Activated CD4-positive, alpha-beta T cell treated with anti-CD3 and anti-CD28 coated beads for 4 hours (primary cell): ENCODE data around the gene DIP2C.

Experiments used
- DNase-seq, 2 donors: peaks; one replicate each; pipeline ENCODE4 v3.0.0-alpha.2; 2020

DIP2C gene

DNA sequence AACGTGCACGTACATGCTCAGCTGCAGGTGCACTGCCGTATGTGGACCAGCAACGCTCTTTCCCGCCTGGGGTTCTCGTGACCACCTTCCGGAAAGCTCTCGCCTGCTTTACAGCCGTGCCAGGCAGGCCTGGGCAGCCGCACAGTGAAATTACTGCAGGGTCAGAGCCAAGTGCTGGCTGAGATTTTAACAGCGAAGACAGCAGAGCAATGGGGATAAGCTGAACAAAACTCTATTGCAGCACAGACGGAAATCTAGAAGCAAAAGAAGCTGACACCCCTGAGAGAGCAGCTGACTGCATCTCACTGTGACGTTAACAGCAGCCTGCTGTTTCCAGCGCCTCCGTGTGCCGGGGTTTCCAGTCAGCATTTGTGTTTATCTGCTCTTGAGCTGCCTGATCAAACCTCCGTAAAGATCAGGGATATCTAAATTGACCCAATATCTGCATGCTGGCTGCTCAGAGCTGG is 179.0 kb downstream of the DIP2C start:
- no peak for DNase-seq

DNA sequence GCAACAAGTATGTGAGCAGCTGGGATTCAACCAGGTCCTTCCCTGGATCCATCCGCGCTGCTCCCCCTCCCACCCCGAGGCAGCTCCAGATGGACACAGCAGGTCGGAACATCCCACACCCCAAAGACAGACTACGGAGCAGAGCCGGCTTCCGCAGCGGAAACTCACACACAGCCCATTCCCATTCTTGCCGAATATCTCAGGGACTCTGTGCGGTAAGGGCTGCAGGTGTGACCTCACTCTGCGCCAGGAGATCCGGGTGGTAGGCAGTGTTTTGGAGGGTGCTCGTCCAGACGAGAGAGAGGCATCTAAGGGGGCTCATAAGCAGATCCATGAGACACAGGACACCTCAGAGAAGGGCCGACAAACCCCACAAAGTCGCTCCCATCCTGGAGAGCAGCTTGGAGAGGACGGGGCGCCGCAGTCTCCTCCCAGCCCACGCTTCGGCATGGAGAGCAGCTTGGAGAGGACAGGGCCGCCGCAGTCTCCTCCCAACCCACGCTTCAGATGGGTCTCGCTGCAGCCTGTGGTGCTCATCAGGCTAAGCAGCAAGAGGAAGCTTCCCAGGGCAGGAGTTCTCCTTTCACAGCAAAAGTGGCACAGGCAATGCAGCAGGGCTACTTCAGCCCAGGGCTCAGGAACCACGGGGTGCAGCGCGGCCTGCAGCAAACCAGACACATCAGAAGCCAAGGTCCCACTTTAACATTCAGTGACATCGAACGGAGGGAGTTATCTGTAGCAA is 179.9 kb downstream of the DIP2C start:
- DNase-seq, result no peak

DNA sequence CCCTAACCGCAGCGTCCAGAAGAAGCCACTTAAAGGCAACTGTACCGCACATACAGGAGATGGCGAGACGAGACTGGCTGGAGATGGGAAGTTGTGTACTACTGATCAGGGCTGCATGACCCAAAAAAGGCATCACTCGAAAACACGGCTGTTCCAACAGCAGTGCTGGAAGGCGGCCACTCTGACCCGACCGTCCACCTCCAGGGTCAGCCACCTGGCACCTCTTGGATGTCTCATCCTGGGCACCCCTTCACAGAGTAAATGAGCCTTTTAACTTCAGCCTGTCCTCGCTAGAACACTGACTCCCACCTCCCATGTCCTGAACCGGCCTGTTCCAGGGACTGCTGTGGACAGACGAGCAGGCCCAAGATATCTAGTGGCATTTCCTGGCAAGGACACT is 180.7 kb downstream of the DIP2C start:
- DNase-seq, result no peak

DNA sequence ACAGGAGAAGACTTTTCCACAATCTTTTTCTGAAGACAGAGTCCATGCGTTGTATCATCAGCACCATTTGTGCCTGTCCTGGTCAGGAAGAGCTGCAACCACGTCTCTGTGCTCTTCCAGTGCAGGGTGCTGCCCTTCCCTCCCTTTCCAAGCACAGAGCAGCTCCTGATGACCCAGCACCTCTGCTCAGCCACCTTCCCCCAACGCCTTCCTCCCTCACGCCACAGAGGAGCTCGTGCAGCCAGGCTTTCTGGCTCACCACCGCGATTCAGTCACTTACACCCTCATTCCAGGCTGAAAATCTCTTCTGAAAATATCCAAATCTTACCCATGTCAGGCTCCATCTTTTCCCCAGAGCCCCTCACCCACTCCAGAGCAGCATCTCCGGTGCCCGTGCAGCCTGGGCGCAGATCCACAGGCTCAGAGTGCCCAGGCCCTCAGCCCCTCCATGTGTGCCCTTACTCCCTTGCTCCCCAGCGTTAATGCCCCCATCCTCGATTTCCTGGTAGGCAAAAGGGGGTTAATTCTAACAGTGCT is 181.5 kb downstream of the DIP2C start:
- no peak for DNase-seq

- no peak for DNase-seq
Observed at GRCh38 chr10:507355-507699, 182.1 kb downstream of the DIP2C start.

DNA sequence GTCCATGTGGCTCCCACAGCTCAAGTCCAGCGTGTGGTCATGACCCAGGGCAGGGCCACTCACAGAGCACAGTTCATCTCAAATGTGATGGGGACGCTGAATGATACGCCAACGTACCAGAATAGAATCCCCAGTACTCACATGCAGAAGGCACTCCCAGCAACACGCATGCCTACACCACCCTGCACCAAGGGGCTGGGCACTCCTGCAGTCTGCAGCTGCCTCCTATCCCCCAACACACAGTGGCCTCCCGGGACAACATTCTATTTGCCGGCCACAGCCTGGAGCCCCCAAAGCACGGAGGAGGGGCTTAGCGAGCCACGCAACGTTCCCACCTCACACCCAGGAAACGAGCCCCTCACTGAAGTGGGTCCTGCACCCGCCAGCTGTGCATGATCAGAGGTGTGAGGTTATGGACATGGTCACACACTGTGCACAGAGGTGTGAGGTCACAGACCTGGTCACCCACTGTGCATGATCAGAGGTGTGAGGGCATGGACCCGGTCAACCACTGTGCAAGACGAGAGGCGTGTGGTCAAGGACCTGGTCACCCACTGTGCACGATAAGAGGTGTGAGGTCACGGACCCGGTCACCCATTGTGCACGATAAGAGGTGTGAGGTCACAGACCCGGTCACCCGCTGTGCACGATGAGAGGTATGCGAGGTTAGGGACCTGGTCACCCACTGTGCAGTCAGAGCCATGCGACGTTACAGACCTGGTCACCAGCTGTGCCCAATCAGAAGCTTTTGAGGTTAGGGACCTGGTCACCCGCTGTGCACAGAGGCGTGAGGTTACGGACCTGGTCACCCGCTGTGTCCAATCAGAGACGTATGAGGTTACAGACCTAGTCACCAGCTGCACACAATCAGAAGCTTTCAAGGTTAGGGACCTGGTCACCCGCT is 182.8 kb downstream of the DIP2C start:
- no peak for DNase-seq

DNA sequence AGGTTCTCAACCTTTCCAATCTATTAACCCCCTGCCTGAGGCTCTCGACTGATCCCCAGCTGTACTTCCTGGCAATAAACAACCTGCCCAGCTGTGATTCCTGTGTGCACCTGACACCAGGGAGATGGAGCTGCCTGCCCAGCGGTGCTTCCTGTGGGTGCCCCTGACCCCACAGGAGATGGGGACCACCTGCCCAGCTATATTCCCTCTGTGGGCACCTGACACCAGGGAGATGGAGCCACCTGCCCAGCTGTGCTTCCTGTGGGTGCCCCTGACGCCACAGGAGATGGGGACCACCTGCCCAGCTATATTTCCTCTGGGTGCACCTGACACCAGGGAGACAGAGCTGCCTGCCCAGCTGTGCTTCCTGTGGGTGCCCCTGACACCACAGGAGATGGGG is 184.0 kb downstream of the DIP2C start:
- no peak for DNase-seq

GRCh38 chr10:504806-505205 is 184.7 kb downstream of the DIP2C start:
- no peak for DNase-seq

DNA sequence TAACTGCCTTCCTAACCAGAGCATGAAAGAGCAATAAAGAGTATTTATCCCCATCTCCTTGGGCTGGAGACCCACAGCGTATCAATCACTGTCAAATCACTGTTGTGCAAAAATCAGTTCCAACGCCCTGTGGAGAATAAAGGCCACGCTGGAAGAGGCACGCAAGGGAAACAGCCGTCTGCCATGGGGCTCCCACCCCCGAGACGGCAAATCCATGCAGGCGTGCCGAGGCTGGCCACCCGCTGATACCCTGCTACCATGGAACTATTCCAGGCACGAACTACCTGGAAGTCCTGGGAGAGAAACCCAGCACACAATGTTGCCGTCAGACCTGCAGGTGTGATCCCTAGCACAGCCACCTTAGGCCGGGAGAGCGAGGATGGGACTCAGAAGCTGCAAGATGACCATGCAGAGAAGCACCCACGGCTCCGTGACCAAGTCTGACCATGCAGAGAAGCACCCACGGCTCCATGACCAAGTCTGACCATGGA is 185.3 kb downstream of the DIP2C start:
- no peak for DNase-seq

DNA sequence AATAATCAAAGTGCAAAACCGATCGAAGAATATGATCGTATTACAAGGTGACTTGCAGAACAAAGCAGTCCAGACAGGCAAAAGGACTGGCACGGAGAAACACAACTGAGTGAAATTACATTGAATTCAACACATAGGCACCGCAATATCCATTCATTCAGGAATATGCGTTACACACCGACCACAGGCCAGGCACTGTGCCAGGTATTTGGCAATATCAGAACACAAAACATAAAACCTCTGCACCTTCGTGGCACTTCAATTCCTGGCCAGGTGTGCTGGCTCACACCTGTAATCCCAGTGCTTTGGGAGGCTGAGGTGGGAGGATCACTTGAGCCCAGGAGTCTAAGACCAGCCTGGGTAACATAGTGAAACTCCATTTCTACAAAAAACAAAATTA is 187.9 kb downstream of the DIP2C start:
- no peak for DNase-seq

GRCh38 chr10:500876-501275 is 188.6 kb downstream of the DIP2C start:
- no peak for DNase-seq

GRCh38 chr10:499991-500390 is 189.5 kb downstream of the DIP2C start:
- DNase-seq, result no peak

DNA sequence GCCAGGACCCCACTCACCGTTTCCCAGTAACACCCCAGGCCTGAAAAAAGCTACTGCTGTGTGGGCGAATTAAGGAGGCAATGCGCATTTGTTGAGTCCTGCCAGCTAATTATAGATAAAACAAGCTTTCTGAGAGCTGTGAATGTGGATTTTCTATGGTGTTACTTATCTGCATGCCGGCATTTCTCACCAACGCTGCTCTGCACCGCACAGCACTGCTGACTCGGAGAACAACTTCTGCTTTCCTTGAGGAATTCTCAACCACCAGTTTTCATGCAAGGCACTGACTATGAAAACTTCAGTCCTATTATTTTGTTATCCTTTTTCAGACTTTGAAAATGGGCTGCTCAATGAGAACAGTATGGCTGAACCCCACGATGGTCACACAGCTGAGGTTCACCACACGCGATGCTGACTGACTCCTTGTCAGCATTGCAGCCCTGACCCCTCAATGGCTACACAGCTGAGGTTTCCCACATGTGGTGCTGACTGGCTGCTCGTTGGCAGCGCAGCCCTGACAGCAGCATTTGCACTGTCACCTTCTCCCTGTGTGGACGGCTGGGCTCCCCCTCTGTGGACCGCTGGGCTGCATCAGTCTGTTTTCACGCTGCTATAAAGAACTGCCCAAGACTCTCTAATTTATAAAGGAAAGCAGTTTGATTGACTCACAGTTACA is 190.6 kb downstream of the DIP2C start:
- no peak for DNase-seq

- DNase-seq, result no peak
Observed at GRCh38 chr10:497898-498451, 191.5 kb downstream of the DIP2C start.

- no peak for DNase-seq
Observed at GRCh38 chr10:497289-497688, 192.2 kb downstream of the DIP2C start.

GRCh38 chr10:494556-494955 is 194.9 kb downstream of the DIP2C start:
- DNase-seq, result no peak

DNA sequence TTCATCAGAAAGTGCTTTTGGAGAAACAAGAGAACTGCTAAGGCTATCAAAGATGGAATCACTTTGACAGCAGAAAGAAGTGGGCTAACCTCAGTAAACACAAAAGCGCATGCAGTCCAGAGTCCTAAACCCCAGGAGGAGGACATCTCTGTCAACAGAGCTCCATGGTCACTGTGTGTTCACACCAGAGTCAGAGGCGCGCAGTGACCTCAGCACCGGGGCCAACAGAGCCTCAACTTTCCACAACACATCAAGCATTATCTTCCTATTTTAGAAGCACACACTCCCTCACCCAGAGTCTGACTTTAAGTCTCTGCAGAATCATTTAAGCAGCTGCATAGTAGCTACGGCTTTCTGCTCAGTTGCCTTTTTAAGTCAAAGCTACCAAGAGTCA is 195.3 kb downstream of the DIP2C start:
- no peak for DNase-seq

DNA sequence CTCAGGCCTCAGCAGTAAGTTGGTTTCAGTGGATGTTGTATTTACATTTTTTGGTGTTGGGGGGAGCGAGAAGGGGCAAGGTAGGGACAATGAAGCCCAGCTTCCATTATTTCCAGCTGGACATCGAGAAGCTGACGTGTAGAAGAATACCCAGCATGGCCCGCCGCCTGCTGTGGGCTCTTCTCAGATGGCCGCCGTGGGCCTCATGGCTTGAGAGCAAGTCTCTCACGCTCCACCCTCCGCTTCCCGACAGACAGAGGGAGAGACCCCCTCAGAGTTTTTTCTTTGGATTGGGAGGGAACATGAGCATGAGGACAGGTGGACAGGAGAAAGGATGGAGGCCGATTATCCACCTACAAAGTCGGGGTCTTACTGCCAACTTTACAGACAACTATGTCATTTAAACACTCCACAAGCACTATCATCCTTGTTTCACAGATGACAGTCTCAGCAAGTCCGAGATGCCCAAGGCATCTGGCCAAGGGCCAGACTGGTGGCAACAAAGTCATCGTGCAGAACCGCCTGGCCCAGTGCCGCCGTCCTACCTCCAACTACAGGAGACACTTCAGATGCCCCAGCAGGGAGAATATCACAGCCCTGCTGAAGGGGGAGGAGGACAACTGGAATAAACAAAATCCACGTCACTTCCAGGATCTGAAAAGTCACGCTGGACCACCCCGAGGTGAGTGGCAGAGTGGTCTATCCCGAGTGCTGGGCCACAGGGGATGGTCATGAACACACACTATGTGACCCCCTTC is 195.9 kb downstream of the DIP2C start:
- DNase-seq, result no peak

DNA sequence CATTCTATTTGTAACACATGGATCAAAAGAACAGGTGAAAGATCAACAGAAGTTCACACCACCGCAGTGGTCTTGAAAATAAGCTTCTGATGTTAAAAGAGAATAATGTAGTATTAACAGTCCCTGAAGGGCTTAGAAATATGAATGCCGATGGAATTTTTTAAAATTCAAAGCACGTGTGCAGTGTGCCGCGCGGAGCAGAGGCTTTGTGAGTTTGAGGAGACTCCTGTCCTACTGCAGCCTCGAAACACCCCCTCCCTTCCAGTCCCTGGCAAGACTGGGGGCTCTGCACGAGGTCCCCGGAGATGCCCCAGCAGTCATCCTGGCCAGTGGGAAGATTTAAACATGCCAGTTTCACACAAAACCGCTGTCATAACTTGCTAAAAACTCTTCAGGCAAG is 196.6 kb downstream of the DIP2C start:
- DNase-seq, result no peak

DNA sequence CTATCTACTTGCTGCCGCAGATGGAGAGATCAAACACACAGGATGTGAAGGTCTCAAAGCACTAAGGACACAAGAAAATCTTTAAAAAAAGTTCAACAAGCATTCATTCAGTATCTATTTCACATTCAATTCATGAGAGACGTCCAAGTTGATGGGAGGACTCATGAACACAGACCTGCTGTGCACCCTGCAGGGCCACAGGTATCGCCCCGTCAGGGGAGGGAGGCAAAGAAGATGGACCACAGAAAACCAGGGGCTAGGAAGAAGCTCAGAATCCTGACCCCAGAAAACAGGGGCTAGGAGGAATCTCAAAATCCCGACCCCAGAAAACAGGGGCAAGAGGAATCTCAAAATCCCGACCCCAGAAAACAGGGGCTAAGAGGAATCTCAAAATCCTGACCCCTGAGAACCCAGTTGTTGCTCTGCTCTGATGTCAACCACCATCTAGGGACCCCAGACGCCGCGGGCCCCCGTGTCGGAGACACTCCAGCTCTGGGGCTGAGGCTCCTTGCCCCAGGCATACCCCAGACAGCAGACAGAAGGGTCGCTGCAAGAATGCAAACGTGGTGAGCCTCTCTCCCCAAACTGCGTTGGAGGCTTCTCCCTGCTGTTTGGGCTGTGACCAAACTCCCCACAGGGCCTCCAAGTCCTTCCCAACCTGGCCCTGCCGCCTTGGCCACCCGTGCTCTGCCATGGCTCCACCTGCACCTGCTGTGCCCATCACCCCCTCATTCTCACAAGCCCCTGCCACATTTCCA is 197.6 kb downstream of the DIP2C start:
- no peak for DNase-seq

DNA sequence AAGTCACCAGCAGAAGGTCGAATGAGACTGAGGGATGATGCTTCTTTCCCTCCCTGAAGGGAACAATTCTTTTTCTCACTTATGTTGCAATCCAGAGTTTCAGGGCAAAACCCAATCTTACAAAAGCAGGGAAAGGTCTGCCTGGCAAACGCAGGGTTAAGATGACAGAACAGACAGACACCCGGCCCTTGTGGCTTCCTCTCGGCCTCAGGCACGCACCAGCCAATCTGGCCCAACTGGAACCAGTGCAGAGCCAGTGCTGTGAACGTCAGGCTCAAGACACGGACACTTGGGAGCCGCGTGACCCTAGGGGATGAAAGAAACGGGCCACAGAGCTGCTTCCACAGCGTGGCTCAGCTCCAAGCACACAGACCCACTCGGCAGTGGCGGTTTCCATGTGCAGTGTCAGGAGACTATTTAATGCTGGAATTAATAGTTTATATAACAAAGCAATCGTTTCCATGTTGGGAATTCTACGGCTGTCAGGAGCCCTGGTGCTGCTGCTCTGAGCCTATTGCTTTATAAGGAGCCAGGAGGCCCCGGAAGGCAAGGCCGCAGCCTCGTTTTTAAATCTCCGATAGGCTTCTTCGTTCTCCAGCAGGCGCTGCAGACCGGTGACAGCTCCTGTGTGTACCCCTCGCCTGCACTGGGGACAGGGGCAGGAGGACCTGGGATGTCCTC is 198.4 kb downstream of the DIP2C start:
- DNase-seq, result no peak
